H1 (cell line): Measurements from ENCODE around the gene DPEP1. TPM values are rescaled to one million over a fixed set of nuclear protein-coding genes. Genes with fewer than 3 reads are reported as not detected.

Experiments
- CTCF ChIA-PET: fragments of 300-600 bp; sonication (Branson Sonifier 250); formaldehyde crosslinking; loops from one replicate; lab custom pipeline; 2021; ENCODE audit not compliant: partially characterized antibody; lab: Charles Lee
- POLR2A ChIA-PET: fragments of 300-600 bp; sonication (Branson Sonifier 250); formaldehyde crosslinking; loops from one replicate; lab custom pipeline; 2021; ENCODE audit warnings: inconsistent platforms; ENCODE audit not compliant: partially characterized antibody; lab: Charles Lee
- DNase-seq, 2 experiments: peaks; one replicate each; pipeline versions ENCODE4 v3.0.0 to v3.0.0-alpha.2; 2010 to 2022; ENCODE audit warnings: low spot score in 2 of 2, low read depth in 1 of 2, mixed read lengths in 1 of 2
- FAIRE-seq: peaks from 2 replicates; lab custom pipeline; 2011; peaks lifted over from hg19 to GRCh38; lab: Jason Lieb, UNC
- H2AFZ ChIP-seq: 2 replicates; pipeline ENCODE4 v1.8.1; 2012; ENCODE audit warnings: low read length, inconsistent platforms
- H2AK5ac ChIP-seq: 2 replicates; pipeline ENCODE4 v1.6.1; 2013; ENCODE audit warnings: low read depth, low read length
- H2BK120ac ChIP-seq: replicated peaks from 2 replicates; pipeline ENCODE3; 2013; ENCODE audit warnings: low read depth, low read length, inconsistent platforms
- H2BK12ac ChIP-seq: 2 replicates; pipeline ENCODE4 v1.6.1; 2013; ENCODE audit warnings: low read depth, low read length
- H2BK15ac ChIP-seq: 2 replicates; pipeline ENCODE4 v1.6.1; 2013; ENCODE audit warnings: low read length
- H2BK20ac ChIP-seq: 2 replicates; pipeline ENCODE4 v1.6.1; 2013; ENCODE audit warnings: low read length
- H2BK5ac ChIP-seq: 2 replicates; pipeline ENCODE4 v1.6.1; 2013; ENCODE audit warnings: low read depth, low read length
- H3K14ac ChIP-seq: 2 replicates; pipeline ENCODE4 v1.6.1; 2013; ENCODE audit warnings: inconsistent platforms; ENCODE audit not compliant: insufficient read length
- H3K18ac ChIP-seq: 2 replicates; pipeline ENCODE4 v1.6.1; 2013; ENCODE audit warnings: low read length; ENCODE audit errors: extremely low read depth
- H3K23ac ChIP-seq: 2 replicates; pipeline ENCODE4 v1.6.1; 2013; ENCODE audit warnings: inconsistent platforms; ENCODE audit not compliant: insufficient read length
- H3K23me2 ChIP-seq: 2 replicates; pipeline ENCODE4 v1.6.1; 2013; ENCODE audit warnings: low read depth, low read length
- H3K27ac ChIP-seq: 2 replicates; pipeline ENCODE4 v1.6.1; 2011; ENCODE audit warnings: low read depth, low read length, inconsistent platforms
- H3K27me3 ChIP-seq, 4 experiments: replicated peaks in 1 of 4; 1 replicate in 1 of 4; 2 replicates in 3 of 4; pipeline versions ENCODE4 v1.6.1 to v1.8.1; 2011 to 2013; ENCODE audit warnings: low read length in 3 of 4, mild to moderate bottlenecking in 3 of 4, inconsistent platforms in 2 of 4, mixed read lengths in 2 of 4, moderate library complexity in 1 of 4; ENCODE audit not compliant: control insufficient read depth in 3 of 4, insufficient read depth in 3 of 4; ENCODE audit errors: extremely low read depth in 1 of 4
- H3K36me3 ChIP-seq, 4 experiments: 2 replicates each; pipeline versions ENCODE4 v1.6.1 to v1.8.1; 2011 to 2013; ENCODE audit warnings: mild to moderate bottlenecking in 4 of 4, low read length in 3 of 4, moderate library complexity in 2 of 4, control low read depth in 1 of 4, inconsistent platforms in 1 of 4; ENCODE audit not compliant: insufficient read depth in 4 of 4, control insufficient read depth in 2 of 4
- H3K4ac ChIP-seq: replicated peaks from 2 replicates; pipeline ENCODE3; 2013; ENCODE audit warnings: low read length, low read depth, mixed read lengths, inconsistent platforms; ENCODE audit not compliant: insufficient read length
- H3K4me1 ChIP-seq, 4 experiments: replicated peaks in 1 of 4; 1 replicate in 1 of 4; 2 replicates in 3 of 4; pipeline versions ENCODE4 v1.6.1 to v1.8.1; 2011 to 2013; ENCODE audit warnings: low read length in 3 of 4, inconsistent platforms in 2 of 4, mixed read lengths in 1 of 4; ENCODE audit not compliant: insufficient read depth in 4 of 4, control insufficient read depth in 3 of 4
- H3K4me2 ChIP-seq, 2 experiments: 2 replicates each; pipeline versions ENCODE4 v1.6.1 to v1.8.1; 2011 to 2013; ENCODE audit warnings: low read depth in 2 of 2, low read length in 2 of 2, control low read depth in 1 of 2, inconsistent platforms in 1 of 2, mild to moderate bottlenecking in 1 of 2; ENCODE audit not compliant: insufficient read depth in 1 of 2
- H3K4me3 ChIP-seq, 4 experiments: fragments of 200-600, 300-600 bp in 1 of 4; sonication (generic), shearing (Covaris generic), sonication (Bioruptor Twin) in 1 of 4; 2 replicates each; pipeline versions ENCODE4 v1.5.1 to v1.8.1; 2011 to 2016; ENCODE audit warnings: low read length in 4 of 4, low read depth in 3 of 4, control low read depth in 2 of 4, inconsistent platforms in 2 of 4, mild to moderate bottlenecking in 2 of 4, mixed read lengths in 1 of 4, moderate library complexity in 1 of 4; ENCODE audit not compliant: insufficient read depth in 2 of 4; ENCODE audit errors: extremely low read depth in 1 of 4
- H3K56ac ChIP-seq: replicated peaks from 2 replicates; pipeline ENCODE3; 2013; ENCODE audit warnings: low read depth, mild to moderate bottlenecking, mixed read lengths, low read length, inconsistent platforms; ENCODE audit not compliant: insufficient read length
- H3K79me1 ChIP-seq: 2 replicates; pipeline ENCODE4 v1.6.1; 2013; ENCODE audit warnings: low read depth, low read length, control low read depth
- H3K79me2 ChIP-seq, 2 experiments: 2 replicates each; pipeline versions ENCODE4 v1.6.1 to v1.8.1; 2012 to 2013; ENCODE audit warnings: low read length in 2 of 2, mild to moderate bottlenecking in 2 of 2, inconsistent platforms in 1 of 2; ENCODE audit not compliant: insufficient read depth in 2 of 2, control insufficient read depth in 1 of 2
- H3K9ac ChIP-seq, 4 experiments: replicated peaks in 1 of 4; 1 replicate in 1 of 4; 2 replicates in 3 of 4; pipeline versions ENCODE4 v1.6.1 to v1.8.1; 2011 to 2013; ENCODE audit warnings: low read depth in 3 of 4, low read length in 3 of 4, control low read depth in 2 of 4, mild to moderate bottlenecking in 2 of 4, moderate library complexity in 2 of 4, inconsistent platforms in 1 of 4; ENCODE audit errors: extremely low read depth in 1 of 4
- H3K9me3 ChIP-seq, 2 experiments: 2 replicates each; pipeline versions ENCODE4 v1.6.1 to v1.8.1; 2012 to 2013; ENCODE audit warnings: mild to moderate bottlenecking in 2 of 2, moderate library complexity in 2 of 2, control low read depth in 1 of 2, inconsistent platforms in 1 of 2, low read depth in 1 of 2, low read length in 1 of 2, mixed read lengths in 1 of 2; ENCODE audit not compliant: insufficient read depth in 2 of 2
- H4K20me1 ChIP-seq, 2 experiments: replicated peaks in 1 of 2; 2 replicates each; pipeline versions ENCODE3 to v1.8.1; 2011 to 2013; ENCODE audit warnings: inconsistent platforms in 2 of 2, low read length in 2 of 2, mild to moderate bottlenecking in 1 of 2; ENCODE audit not compliant: insufficient read depth in 2 of 2, control insufficient read depth in 1 of 2
- H4K5ac ChIP-seq: 2 replicates; pipeline ENCODE4 v1.6.1; 2013; ENCODE audit warnings: low read length, low read depth, mixed read lengths, inconsistent platforms; ENCODE audit not compliant: insufficient read length
- H4K8ac ChIP-seq: 2 replicates; pipeline ENCODE4 v1.8.0; 2013; ENCODE audit warnings: mild to moderate bottlenecking, moderate library complexity, low read length, inconsistent platforms; ENCODE audit not compliant: insufficient read depth; ENCODE audit errors: extremely low read depth
- H4K91ac ChIP-seq: replicated peaks from 2 replicates; pipeline ENCODE3; 2013; ENCODE audit warnings: low read length, mixed read lengths, inconsistent platforms; ENCODE audit not compliant: insufficient read length
- JUND ChIP-seq: IDR thresholded peaks from 2 replicates; pipeline ENCODE4 v1.6.1; 2011; ENCODE audit warnings: mild to moderate bottlenecking, improper control_type of control experiment, low read length
- TCF12 ChIP-seq: IDR thresholded peaks from 2 replicates; pipeline ENCODE4 v1.6.1; 2011; ENCODE audit warnings: low read depth, mild to moderate bottlenecking, low read length
- WGBS, 2 experiments: shearing (Covaris generic) in 1 of 2; methylation state at CpG; one replicate each; pipeline versions ENCODE4 v1.1.6 to v1.1.7; 2013 to 2015; ENCODE audit warnings: low lambda C conversion rate in 2 of 2, mixed read lengths in 2 of 2, inconsistent platforms in 1 of 2, low coverage in 1 of 2, missing lambda C conversion rate in 1 of 2; ENCODE audit not compliant: insufficient replicate concordance in 2 of 2, insufficient coverage in 1 of 2, insufficient read length in 1 of 2; ENCODE audit errors: extremely low coverage in 1 of 2, missing lambda C conversion rate in 1 of 2; 5-methylcytosine and 5-hydroxymethylcytosine counted together
- polyA plus RNA-seq, 7 experiments: library from polyadenylated mRNA; depleted of rRNA in 3 of 7; stranded (reverse) in 5 of 7; unstranded in 2 of 7; fragments of >200 nt in 5 of 7; fragments of 200-250 nt in 2 of 7; gene quantifications; 1 replicate in 5 of 7; 2 replicates in 1 of 7; 4 replicates in 1 of 7; pipeline versions ENCODE4 v1.2.1 to v1.2.3, GENCODE V29; 2011 to 2013; ENCODE audit warnings: missing spikeins in 2 of 7, mixed read lengths in 2 of 7
- total RNA-seq: library from RNA; stranded (reverse); fragmentation: NEBNext Ultra II Directional; extraction: Animal tissue kit (Norgen Biotek cat#: 25700); gene quantifications from 2 replicates; pipeline ENCODE4 v1.2.1, GENCODE V29; 2021

The DPEP1 gene
- total and polyA plus RNA-seq, 2 of the 8 experiments (the other 6 are each of a cell fraction or from before 2014, with no cell fraction given) = 2.8 to 3.1 TPM

GRCh38 chr16:89638455-89638854 is 25.0 kb downstream of the DPEP1 start:
- no peak for FAIRE-seq
- TF ChIP-seq JUND (no peak), TCF12 (no peak)
- CTCF ChIA-PET = interaction anchor here (2.1 to 2.4 kb wide), 2 partner anchors 8 to 24 kb away, joined by 6 to 10 read pairs; no protein-coding TSS in a partner anchor

More at GRCh38 chr16:89638455-89638854, 25.0 kb downstream of the DPEP1 start:
- peaks cover 1% of the 10 kb centered on the region; the same call in 1 of the 2 replicates for H3K23me2 ChIP-seq
- no peaks in the 10 kb centered on the region for H3K79me2 ChIP-seq
- no peak overlapping the region for H3K4ac ChIP-seq
- no peak overlapping the region for H2BK5ac ChIP-seq
- POLR2A ChIA-PET = no interaction called here
- H2BK15ac ChIP-seq = no peak overlapping the region
- H3K14ac ChIP-seq = no peak overlapping the region
- no peak overlapping the region for H2AFZ ChIP-seq
- H2BK12ac ChIP-seq = no peak overlapping the region
- H3K27me3 ChIP-seq = no peaks in the 10 kb centered on the region; a peak in 1 of 7 replicates
- H4K8ac ChIP-seq = no peak overlapping the region; the same call in 1 of the 2 replicates
- H2BK20ac ChIP-seq = no peak overlapping the region
- no peak overlapping the region for H3K18ac ChIP-seq
- no peak overlapping the region for H2BK120ac ChIP-seq
- no peak overlapping the region for H3K56ac ChIP-seq
- no peak overlapping the region for H3K4me2 ChIP-seq
- H3K27ac ChIP-seq = no peak overlapping the region
- no peaks in the 10 kb centered on the region for H3K9me3 ChIP-seq
- H4K91ac ChIP-seq = no peak overlapping the region
- H2AK5ac ChIP-seq = no peak overlapping the region
- H4K20me1 ChIP-seq = peaks cover 0 to 2% of the 10 kb centered on the region in 2 experiments
- no peak for DNase-seq
- H3K4me3 ChIP-seq = no peak overlapping the region
- H3K9ac ChIP-seq = no peak overlapping the region
- H3K79me1 ChIP-seq = no peaks in the 10 kb centered on the region
- no peaks in the 10 kb centered on the region for H3K4me1 ChIP-seq
- no peak overlapping the region for H3K23ac ChIP-seq
- 86% methylated on average over 5 of the region's 10 CpGs; no CpG with 5 or more reads in 1 of the 2 experiments for WGBS, 2 experiments
- H4K5ac ChIP-seq = no peak overlapping the region
- H3K36me3 ChIP-seq = no peaks in the 10 kb centered on the region
